ENCODE data around the gene PTPRH. TPM values are rescaled to one million over a fixed set of nuclear protein-coding genes. Genes with fewer than 3 reads are reported as not detected.

The PTPRH gene
- total RNA-seq, 1 donor from 2014 or later: 1.1 TPM

- peak; percentile 56 for DNase-seq
- Histone ChIP-seq H3K27me3 (ENCODE audit: low read depth) (no peaks in the 10 kb centered on the region), H3K9me3 (replicated peaks) (no peaks in the 10 kb centered on the region), H3K27ac (replicated peaks) (peak overlapping the region; percentile 54), H3K36me3 (peaks cover 43% of the 10 kb centered on the region), H3K4me1 (peaks cover 57% of the 10 kb centered on the region), H3K4me3 (no peak overlapping the region)
- no peak for TF ChIP-seq CTCF (IDR thresholded peaks at IDR 0.05; ENCODE audit: borderline replicate concordance)
- intact Hi-C loops (cut with micrococcal nuclease): no loop called here
Observed at GRCh38 chr19:55247621-55248099, 38.4 kb upstream of the PTPRH start.

- DNase-seq: no peak
- Histone ChIP-seq H3K9me3 (replicated peaks) (no peaks in the 10 kb centered on the region), H3K27ac (replicated peaks) (peak overlapping the region; percentile 34), H3K27me3 (ENCODE audit: low read depth) (no peaks in the 10 kb centered on the region), H3K4me1 (peaks cover 48% of the 10 kb centered on the region), H3K4me3 (no peak overlapping the region), H3K36me3 (peaks cover 52% of the 10 kb centered on the region)
- intact Hi-C loops (cut with micrococcal nuclease): no loop called here
- no peak for TF ChIP-seq CTCF (IDR thresholded peaks at IDR 0.05; ENCODE audit: borderline replicate concordance)
Observed at GRCh38 chr19:55246462-55247451, 37.5 kb upstream of the PTPRH start.

GRCh38 chr19:55245236-55245904 lies 36.1 kb upstream of the PTPRH start:
- Histone ChIP-seq H3K9me3 (replicated peaks) (no peaks in the 10 kb centered on the region), H3K4me1 (peaks cover 34% of the 10 kb centered on the region), H3K27ac (replicated peaks) (no peak overlapping the region), H3K27me3 (ENCODE audit: low read depth) (no peaks in the 10 kb centered on the region), H3K4me3 (no peak overlapping the region), H3K36me3 (peaks cover 64% of the 10 kb centered on the region)
- intact Hi-C loops (cut with micrococcal nuclease): no loop called here
- DNase-seq: no peak
- TF ChIP-seq CTCF (IDR thresholded peaks at IDR 0.05; ENCODE audit: borderline replicate concordance): no peak

GRCh38 chr19:55244004-55244680 lies 34.8 kb upstream of the PTPRH start:
- Histone ChIP-seq H3K4me1 (peaks cover 24% of the 10 kb centered on the region), H3K36me3 (peaks cover 75% of the 10 kb centered on the region), H3K27ac (replicated peaks) (no peak overlapping the region), H3K27me3 (ENCODE audit: low read depth) (no peaks in the 10 kb centered on the region), H3K4me3 (no peak overlapping the region), H3K9me3 (replicated peaks) (no peaks in the 10 kb centered on the region)
- intact Hi-C loops (cut with micrococcal nuclease): no loop called here
- no peak for DNase-seq
- no peak for TF ChIP-seq CTCF (IDR thresholded peaks at IDR 0.05; ENCODE audit: borderline replicate concordance)

- intact Hi-C loops (cut with micrococcal nuclease): no loop called here
- H3K27ac ChIP-seq (replicated peaks): no peak overlapping the region
- peaks cover 91% of the 10 kb centered on the region for H3K36me3 ChIP-seq
- no peaks in the 10 kb centered on the region for H3K27me3 ChIP-seq (ENCODE audit: low read depth)
- no peak overlapping the region for H3K4me3 ChIP-seq
- DNase-seq: no peak
- H3K4me1 ChIP-seq: peaks cover 7% of the 10 kb centered on the region
- no peak for TF ChIP-seq CTCF (IDR thresholded peaks at IDR 0.05; ENCODE audit: borderline replicate concordance)
- no peaks in the 10 kb centered on the region for H3K9me3 ChIP-seq (replicated peaks)
Observed at GRCh38 chr19:55242517-55242916, 33.2 kb upstream of the PTPRH start.

Data from left ventricle myocardium inferior (tissue), 1 donor.